Breast epithelium (tissue), 3 donors: ENCODE results near the gene PAX4.

Source experiments
- CTCF ChIP-seq, 3 donors: fragments of 450-650 bp; IDR thresholded peaks; one replicate each; pipeline ENCODE4 v1.5.1; 2016 to 2017; ENCODE audit warnings: antibody characterized with exemption in 3 of 3, mild to moderate bottlenecking in 3 of 3, moderate library complexity in 3 of 3
- POLR2A ChIP-seq: fragments of 450-650 bp; IDR thresholded peaks from one replicate; pipeline ENCODE4 v1.6.1; 2016; ENCODE audit warnings: antibody characterized with exemption, mild to moderate bottlenecking, moderate library complexity

- TF ChIP-seq CTCF (IDR thresholded peaks at IDR 0.05) = no peak
- TF ChIP-seq POLR2A = no peak
Observed at GRCh38 chr7:127591189-127591588, 26.8 kb downstream of the PAX4 start.
